Left ventricle myocardium inferior (tissue), 1 donor: ENCODE results near the gene MED15. TPM values are rescaled to one million over a fixed set of nuclear protein-coding genes. Genes with fewer than 3 reads are reported as not detected.
A peak's percentile ranks its signal among the peaks of the same experiment; 100 is the strongest.

Source experiments
- DNase-seq: peaks from one replicate; pipeline ENCODE4 v3.0.0-alpha.2; 2020
- H3K27ac ChIP-seq: fragments of 200-600 bp; replicated peaks from 2 replicates; pipeline ENCODE4 v1.8.0; 2021
- H3K27me3 ChIP-seq: fragments of 200-600 bp; 2 replicates; pipeline ENCODE4 v1.8.0; 2021; ENCODE audit warnings: low read depth
- H3K36me3 ChIP-seq: fragments of 200-600 bp; 2 replicates; pipeline ENCODE4 v1.8.0; 2021
- H3K4me1 ChIP-seq: fragments of 200-600 bp; 2 replicates; pipeline ENCODE4 v1.8.0; 2021
- H3K4me3 ChIP-seq: fragments of 200-600 bp; 2 replicates; pipeline ENCODE4 v1.8.0; 2021; ENCODE audit warnings: mild to moderate bottlenecking, moderate library complexity
- H3K9me3 ChIP-seq: fragments of 200-600 bp; replicated peaks from 2 replicates; pipeline ENCODE4 v1.8.0; 2021
- intact Hi-C: fragments of 100-400 bp; cut with micrococcal nuclease; formaldehyde crosslinking; loops from one replicate; pipeline ENCODE4 v1.11.0; 2022
- total RNA-seq: library from RNA; stranded (reverse); fragmentation: NEBNext Ultra II Directional; extraction: Animal tissue kit (Norgen Biotek cat#: 25700); gene quantifications from one replicate; pipeline ENCODE4 v1.2.1, GENCODE V29; 2021
- TF ChIP-seq, protein P1 (sequence below): fragments of 200-600 bp; IDR thresholded peaks from 2 replicates; pipeline ENCODE4 v1.8.0; 2021; ENCODE audit warnings: antibody characterized with exemption, mild to moderate bottlenecking, borderline replicate concordance
- donor health status: DM: no; HTN: yes; CAD: no; lungs with severe emphysema.

Gene MED15
- total RNA-seq, 1 donor from 2014 or later = 40.3 TPM

DNA sequence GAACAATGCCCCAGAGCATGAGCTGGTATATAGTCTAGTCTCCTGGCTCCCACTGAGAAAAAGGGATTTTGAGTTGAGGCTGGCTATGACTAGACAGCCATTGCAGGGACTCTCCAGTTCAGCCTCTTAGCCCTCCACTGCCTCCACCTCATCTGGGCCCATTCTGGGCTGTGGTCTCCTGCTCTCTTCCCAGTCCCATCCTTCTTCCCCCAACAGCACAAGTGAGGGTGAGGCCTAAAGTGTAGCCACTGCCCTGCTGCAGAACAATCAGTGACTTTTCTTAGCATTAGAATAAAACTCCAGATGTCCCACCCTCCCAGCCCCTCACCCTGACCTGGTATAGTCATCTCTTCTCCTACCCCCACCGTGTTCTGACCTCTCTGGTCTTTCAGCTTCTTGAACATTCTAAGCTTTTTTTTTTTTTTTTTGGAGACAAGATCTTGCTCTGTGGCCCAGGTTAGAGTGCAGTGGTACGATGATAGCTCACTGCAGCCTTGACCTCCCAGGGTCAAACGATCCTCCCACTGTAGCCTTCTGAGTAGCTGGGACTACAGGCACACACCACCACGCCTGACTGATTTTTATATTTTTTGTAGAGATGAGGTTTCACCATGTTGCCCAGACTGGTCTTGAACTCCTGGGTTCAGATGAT, 4.3 kb downstream of the MED15 start:
- H3K27me3 ChIP-seq = no peaks in the 10 kb centered on the region
- H3K36me3 ChIP-seq = no peaks in the 10 kb centered on the region
- H3K27ac ChIP-seq = peak overlapping the region; percentile 97
- H3K4me3 ChIP-seq = no peak overlapping the region
- intact Hi-C loops = no loop called here
- H3K9me3 ChIP-seq = no peaks in the 10 kb centered on the region
- peaks cover 93% of the 10 kb centered on the region for H3K4me1 ChIP-seq
- TF ChIP-seq, protein P1, sequence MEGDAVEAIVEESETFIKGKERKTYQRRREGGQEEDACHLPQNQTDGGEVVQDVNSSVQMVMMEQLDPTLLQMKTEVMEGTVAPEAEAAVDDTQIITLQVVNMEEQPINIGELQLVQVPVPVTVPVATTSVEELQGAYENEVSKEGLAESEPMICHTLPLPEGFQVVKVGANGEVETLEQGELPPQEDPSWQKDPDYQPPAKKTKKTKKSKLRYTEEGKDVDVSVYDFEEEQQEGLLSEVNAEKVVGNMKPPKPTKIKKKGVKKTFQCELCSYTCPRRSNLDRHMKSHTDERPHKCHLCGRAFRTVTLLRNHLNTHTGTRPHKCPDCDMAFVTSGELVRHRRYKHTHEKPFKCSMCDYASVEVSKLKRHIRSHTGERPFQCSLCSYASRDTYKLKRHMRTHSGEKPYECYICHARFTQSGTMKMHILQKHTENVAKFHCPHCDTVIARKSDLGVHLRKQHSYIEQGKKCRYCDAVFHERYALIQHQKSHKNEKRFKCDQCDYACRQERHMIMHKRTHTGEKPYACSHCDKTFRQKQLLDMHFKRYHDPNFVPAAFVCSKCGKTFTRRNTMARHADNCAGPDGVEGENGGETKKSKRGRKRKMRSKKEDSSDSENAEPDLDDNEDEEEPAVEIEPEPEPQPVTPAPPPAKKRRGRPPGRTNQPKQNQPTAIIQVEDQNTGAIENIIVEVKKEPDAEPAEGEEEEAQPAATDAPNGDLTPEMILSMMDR = no peak
- DNase-seq = no peak

DNA sequence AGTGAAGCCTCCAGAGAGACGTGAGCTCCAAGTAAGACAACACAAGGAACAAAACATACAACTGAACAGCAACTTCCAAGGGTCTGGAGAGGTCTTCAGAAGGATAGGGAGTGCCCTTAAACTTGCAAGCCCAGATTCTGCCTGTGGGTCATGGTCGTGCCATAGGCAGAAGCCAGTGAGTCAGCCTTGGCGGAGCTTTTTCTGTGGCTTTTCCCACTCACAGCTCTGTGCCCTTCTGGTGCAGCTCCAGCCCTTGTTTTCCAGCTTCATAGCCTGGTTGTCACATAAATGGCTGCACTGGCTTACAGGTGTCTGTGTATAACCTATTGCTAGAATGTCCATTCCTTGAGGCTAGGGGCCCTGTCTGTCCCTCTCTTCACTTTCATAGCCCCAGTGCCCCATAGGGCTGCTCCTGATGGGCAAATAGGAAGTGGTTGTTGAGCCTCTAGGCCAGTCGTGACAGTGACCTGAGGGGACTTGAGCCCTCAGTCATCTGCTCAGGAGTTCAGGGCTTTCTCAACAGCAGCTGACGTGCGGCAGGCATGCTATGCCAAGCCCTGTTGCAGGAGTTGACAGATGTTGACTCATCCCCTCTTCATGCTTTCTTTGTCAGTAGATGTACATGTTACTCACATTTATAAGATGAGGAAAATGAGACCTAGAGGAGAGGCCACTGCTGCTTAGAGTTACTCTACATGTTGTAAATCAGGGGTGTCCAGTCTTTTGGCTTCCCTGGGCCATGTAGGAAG, 7.4 kb downstream of the MED15 start:
- no peak overlapping the region for H3K4me3 ChIP-seq
- H3K9me3 ChIP-seq = no peaks in the 10 kb centered on the region
- intact Hi-C loops = no loop called here
- no peak overlapping the region for H3K27ac ChIP-seq
- H3K27me3 ChIP-seq = no peaks in the 10 kb centered on the region
- H3K36me3 ChIP-seq = peaks cover 7% of the 10 kb centered on the region
- TF ChIP-seq, protein P1 = no peak
- no peak for DNase-seq
- H3K4me1 ChIP-seq = peaks cover 94% of the 10 kb centered on the region

DNA sequence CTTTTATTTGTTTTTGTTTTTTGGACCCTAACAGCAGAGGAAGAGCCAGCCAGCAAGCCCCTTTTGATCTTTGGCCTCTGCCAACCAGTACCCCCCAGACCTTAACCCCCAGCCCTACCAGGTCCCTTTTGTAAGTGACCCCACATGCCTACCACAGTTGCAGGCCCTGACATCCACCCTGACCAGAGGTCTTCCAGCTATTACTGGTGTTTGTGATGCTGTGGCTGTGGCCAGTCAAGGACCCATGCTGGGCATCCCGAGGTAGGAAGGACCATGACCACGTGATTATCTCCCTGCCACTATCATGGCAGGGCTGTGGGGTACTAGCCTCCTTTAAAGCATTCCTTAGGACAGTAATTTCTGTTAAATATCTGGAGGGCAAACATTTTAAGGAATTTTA, 9.0 kb downstream of the MED15 start:
- intact Hi-C loops = no loop called here
- TF ChIP-seq, protein P1 = no peak
- Histone ChIP-seq H3K4me3 (no peak overlapping the region), H3K27me3 (no peaks in the 10 kb centered on the region), H3K4me1 (peaks cover 88% of the 10 kb centered on the region), H3K9me3 (no peaks in the 10 kb centered on the region), H3K36me3 (peaks cover 17% of the 10 kb centered on the region), H3K27ac (no peak overlapping the region)
- DNase-seq = no peak

DNA sequence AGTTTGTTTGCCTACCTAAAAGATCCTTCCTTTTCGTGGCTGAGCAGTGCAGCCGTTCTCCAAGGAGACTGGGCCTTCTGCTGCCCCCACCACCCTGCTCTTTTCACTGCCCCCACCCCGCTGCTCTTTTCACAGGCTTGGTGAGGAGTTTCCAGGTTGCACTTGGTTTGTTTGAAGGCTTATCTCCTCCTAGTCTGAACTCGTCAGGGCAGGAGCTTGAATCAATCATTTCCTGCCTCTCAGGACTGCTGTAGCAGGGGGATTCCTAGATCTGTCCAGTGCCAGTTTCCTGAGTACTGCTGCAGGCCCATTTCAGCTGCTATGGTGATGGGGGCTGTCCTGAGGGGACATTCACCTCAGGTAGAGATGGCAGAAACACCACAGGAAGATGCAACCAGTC, 10.0 kb downstream of the MED15 start:
- no peaks in the 10 kb centered on the region for H3K9me3 ChIP-seq
- intact Hi-C loops = no loop called here
- H3K27ac ChIP-seq = no peak overlapping the region
- H3K27me3 ChIP-seq = no peaks in the 10 kb centered on the region
- peaks cover 17% of the 10 kb centered on the region for H3K36me3 ChIP-seq
- TF ChIP-seq, protein P1 = no peak
- no peak for DNase-seq
- H3K4me1 ChIP-seq = peaks cover 86% of the 10 kb centered on the region
- H3K4me3 ChIP-seq = no peak overlapping the region

DNA sequence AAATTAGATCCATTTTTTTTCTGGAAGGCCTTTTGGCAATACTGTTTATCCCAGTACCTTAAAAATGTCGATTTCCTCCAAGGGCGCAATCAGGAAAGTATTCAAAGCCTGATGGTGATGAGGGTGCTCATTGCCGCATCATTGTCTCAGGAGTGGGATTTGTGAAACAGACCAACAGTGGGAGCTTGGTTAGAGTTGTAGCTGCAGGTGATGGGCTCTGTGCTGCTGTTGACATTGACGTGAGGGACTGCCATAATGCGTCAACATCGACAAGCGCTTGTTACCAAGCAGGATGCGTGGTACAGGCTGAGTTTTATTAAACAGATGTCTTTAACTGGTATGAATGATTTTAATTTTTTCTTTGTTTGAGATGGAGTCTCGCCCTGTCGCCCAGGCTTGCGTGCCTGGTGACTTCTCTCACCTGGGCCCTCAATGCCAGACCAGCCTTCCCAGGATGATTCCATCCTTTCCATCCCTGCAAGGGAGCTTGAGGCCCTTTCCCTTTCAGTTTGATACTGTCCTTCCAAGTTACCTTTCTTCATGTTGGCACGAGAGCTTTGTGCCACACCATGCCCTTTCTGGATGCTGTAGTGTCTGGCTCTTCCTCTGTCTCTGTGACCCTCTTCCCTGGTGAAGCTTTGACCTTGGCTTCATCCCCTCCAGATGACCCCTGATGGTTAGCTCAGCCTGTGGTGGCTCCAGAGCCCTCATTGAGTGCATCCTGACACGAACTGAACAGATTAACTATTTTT, 10.6 kb downstream of the MED15 start:
- Histone ChIP-seq H3K9me3 (no peaks in the 10 kb centered on the region), H3K27ac (no peak overlapping the region), H3K27me3 (no peaks in the 10 kb centered on the region), H3K36me3 (peaks cover 17% of the 10 kb centered on the region), H3K4me3 (no peak overlapping the region), H3K4me1 (peaks cover 87% of the 10 kb centered on the region)
- intact Hi-C loops = no loop called here
- TF ChIP-seq, protein P1 = no peak
- DNase-seq = no peak
